Right atrium auricular region (tissue), 2 donors: ENCODE data around the gene HDAC9. TPM values are rescaled to one million over a fixed set of nuclear protein-coding genes. Genes with fewer than 3 reads are reported as not detected.

ENCODE experiments used
- DNase-seq: peaks from one replicate; pipeline ENCODE4 v3.0.0-alpha.2; 2019; ENCODE audit warnings: low spot score
- H3K27ac ChIP-seq, 2 donors: fragments of 200-600 bp; sonication (generic); 1 replicate in 1 of 2; 2 replicates in 1 of 2; pipeline ENCODE4 v1.5.1; 2016 to 2019
- H3K27me3 ChIP-seq, 2 donors: fragments of 200-600 bp; sonication (generic); one replicate each; pipeline versions ENCODE4 v1.5.1 to v1.6.0; 2017 to 2019
- H3K36me3 ChIP-seq: fragments of 200-600 bp; sonication (generic); one replicate; pipeline ENCODE4 v1.5.1; 2016
- H3K4me1 ChIP-seq, 2 donors: fragments of 200-600 bp; sonication (generic); one replicate each; pipeline versions ENCODE4 v1.5.1 to v1.6.0; 2017 to 2019
- H3K4me3 ChIP-seq, 2 donors: fragments of 200-600 bp; sonication (generic); 1 replicate in 1 of 2; 2 replicates in 1 of 2; pipeline ENCODE4 v1.5.1; 2017 to 2019; ENCODE audit warnings: mild to moderate bottlenecking in 1 of 2, moderate library complexity in 1 of 2
- H3K9me3 ChIP-seq, 2 donors: fragments of 200-600 bp; sonication (generic); one replicate each; pipeline ENCODE4 v1.5.1; 2019
- CTCF ChIP-seq, 2 donors: fragments of 200-600 bp; sonication (generic); IDR thresholded peaks; one replicate each; pipeline ENCODE4 v1.5.1; 2019; ENCODE audit warnings: antibody characterized with exemption in 2 of 2
- total RNA-seq, 2 donors: library from RNA; depleted of rRNA; stranded (reverse); fragments of >200 nt; gene quantifications; one replicate each; pipeline ENCODE4 v1.1.0, GENCODE V29; 2016

Gene HDAC9
- total RNA-seq, 2 donors from 2014 or later = 16.6 to 28.0 TPM

GRCh38 chr7:18577096-18577771, 81.7 kb downstream of the HDAC9 start:
- H3K36me3 ChIP-seq = no peaks in the 10 kb centered on the region

GRCh38 chr7:18579698-18580097, 84.1 kb downstream of the HDAC9 start:
- H3K4me1 ChIP-seq = peaks cover 0 to 5% of the 10 kb centered on the region in 2 donors
- H3K27me3 ChIP-seq = no peaks in the 10 kb centered on the region
- no peak for TF ChIP-seq CTCF (IDR thresholded peaks at IDR 0.05)
- no peaks in the 10 kb centered on the region for H3K9me3 ChIP-seq
- no peak for DNase-seq
- H3K36me3 ChIP-seq = no peaks in the 10 kb centered on the region
- no peak overlapping the region for H3K27ac ChIP-seq
- no peak overlapping the region for H3K4me3 ChIP-seq

More at GRCh38 chr7:18577096-18577771, 81.7 kb downstream of the HDAC9 start:
- no peaks in the 10 kb centered on the region for H3K9me3 ChIP-seq
- no peak for TF ChIP-seq CTCF (IDR thresholded peaks at IDR 0.05)
- no peaks in the 10 kb centered on the region for H3K27me3 ChIP-seq
- no peaks in the 10 kb centered on the region for H3K4me1 ChIP-seq
- no peak for DNase-seq
- no peak overlapping the region for H3K27ac ChIP-seq
- no peak overlapping the region for H3K4me3 ChIP-seq

GRCh38 chr7:18580950-18581349, 85.4 kb downstream of the HDAC9 start:
- Histone ChIP-seq H3K36me3 (no peaks in the 10 kb centered on the region), H3K9me3 (no peaks in the 10 kb centered on the region), H3K4me3 (no peak overlapping the region), H3K27me3 (no peaks in the 10 kb centered on the region), H3K27ac (no peak overlapping the region), H3K4me1 (peaks cover 0 to 5% of the 10 kb centered on the region in 2 donors)
- no peak for TF ChIP-seq CTCF (IDR thresholded peaks at IDR 0.05)
- no peak for DNase-seq

- Histone ChIP-seq H3K36me3 (no peaks in the 10 kb centered on the region), H3K4me3 (no peak overlapping the region), H3K27ac (no peak overlapping the region), H3K9me3 (no peaks in the 10 kb centered on the region), H3K4me1 (peaks cover 0 to 5% of the 10 kb centered on the region in 2 donors), H3K27me3 (no peaks in the 10 kb centered on the region)
- no peak for TF ChIP-seq CTCF (IDR thresholded peaks at IDR 0.05)
- no peak for DNase-seq
Measured at GRCh38 chr7:18583305-18583704, 87.8 kb downstream of the HDAC9 start.

- Histone ChIP-seq H3K4me3 (no peak overlapping the region), H3K9me3 (no peaks in the 10 kb centered on the region), H3K27me3 (no peaks in the 10 kb centered on the region), H3K4me1 (no peaks in the 10 kb centered on the region), H3K36me3 (peaks cover 4% of the 10 kb centered on the region), H3K27ac (no peak overlapping the region)
- no peak for TF ChIP-seq CTCF (IDR thresholded peaks at IDR 0.05)
- no peak for DNase-seq
Measured at GRCh38 chr7:18590241-18590640, 94.7 kb downstream of the HDAC9 start.
